Measurements from ENCODE around the gene HDAC11.

DNA sequence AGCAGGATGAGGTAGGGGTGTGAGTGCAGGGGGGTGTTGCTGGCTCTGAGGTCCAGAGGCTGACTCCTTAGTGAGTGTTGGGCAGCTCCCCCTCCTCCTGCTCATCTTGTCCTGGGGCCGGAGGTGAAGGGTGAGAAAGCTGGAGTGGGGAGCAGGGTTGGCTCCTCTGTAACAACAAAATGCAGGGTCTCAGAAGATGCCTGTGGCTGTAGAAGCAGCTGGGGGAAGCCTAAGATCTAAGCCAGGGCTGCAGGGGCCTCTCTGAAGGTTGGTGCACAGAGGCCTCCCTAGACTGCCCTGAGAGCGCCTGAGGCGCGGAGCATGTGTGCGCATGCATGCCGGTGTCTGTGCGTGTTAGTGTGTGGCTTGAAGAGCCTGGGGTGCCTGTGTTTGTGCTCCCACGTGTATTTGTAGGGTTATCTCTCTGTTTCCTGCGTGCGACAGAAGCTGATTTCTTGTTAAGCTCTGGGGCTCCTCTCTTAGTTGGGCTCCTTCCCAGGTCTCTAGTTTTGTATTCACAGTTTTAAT lies 5.3 kb upstream of the HDAC11 start:
- TF ChIP-seq, protein P1, sequence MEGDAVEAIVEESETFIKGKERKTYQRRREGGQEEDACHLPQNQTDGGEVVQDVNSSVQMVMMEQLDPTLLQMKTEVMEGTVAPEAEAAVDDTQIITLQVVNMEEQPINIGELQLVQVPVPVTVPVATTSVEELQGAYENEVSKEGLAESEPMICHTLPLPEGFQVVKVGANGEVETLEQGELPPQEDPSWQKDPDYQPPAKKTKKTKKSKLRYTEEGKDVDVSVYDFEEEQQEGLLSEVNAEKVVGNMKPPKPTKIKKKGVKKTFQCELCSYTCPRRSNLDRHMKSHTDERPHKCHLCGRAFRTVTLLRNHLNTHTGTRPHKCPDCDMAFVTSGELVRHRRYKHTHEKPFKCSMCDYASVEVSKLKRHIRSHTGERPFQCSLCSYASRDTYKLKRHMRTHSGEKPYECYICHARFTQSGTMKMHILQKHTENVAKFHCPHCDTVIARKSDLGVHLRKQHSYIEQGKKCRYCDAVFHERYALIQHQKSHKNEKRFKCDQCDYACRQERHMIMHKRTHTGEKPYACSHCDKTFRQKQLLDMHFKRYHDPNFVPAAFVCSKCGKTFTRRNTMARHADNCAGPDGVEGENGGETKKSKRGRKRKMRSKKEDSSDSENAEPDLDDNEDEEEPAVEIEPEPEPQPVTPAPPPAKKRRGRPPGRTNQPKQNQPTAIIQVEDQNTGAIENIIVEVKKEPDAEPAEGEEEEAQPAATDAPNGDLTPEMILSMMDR (IDR thresholded peaks at IDR 0.05; ENCODE audit: low read length) = no peak
- TF ChIP-seq EZH2phosphoT487 (IDR thresholded peaks at IDR 0.05; ENCODE audit: low read length) (no peak), EZH2 (optimal IDR thresholded peaks at IDR 0.05; ENCODE audit: low read depth, low read length) (no peak)

All from MM.1S (cell line).